Hair follicle dermal papilla cell (primary cell): ENCODE measurements around the gene ZNF322. TPM values are rescaled to one million over a fixed set of nuclear protein-coding genes. Genes with fewer than 3 reads are reported as not detected.

Experiments used
- total RNA-seq: library from RNA; depleted of rRNA; stranded (reverse); fragments of >200 nt; gene quantifications from 2 replicates; pipeline ENCODE4 v1.2.3, GENCODE V29; 2012

The ZNF322 gene, protein sequence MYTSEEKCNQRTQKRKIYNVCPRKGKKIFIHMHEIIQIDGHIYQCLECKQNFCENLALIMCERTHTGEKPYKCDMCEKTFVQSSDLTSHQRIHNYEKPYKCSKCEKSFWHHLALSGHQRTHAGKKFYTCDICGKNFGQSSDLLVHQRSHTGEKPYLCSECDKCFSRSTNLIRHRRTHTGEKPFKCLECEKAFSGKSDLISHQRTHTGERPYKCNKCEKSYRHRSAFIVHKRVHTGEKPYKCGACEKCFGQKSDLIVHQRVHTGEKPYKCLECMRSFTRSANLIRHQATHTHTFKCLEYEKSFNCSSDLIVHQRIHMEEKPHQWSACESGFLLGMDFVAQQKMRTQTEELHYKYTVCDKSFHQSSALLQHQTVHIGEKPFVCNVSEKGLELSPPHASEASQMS
- 19.5 and 21.0 TPM in 2 replicates for total RNA-seq

DNA sequence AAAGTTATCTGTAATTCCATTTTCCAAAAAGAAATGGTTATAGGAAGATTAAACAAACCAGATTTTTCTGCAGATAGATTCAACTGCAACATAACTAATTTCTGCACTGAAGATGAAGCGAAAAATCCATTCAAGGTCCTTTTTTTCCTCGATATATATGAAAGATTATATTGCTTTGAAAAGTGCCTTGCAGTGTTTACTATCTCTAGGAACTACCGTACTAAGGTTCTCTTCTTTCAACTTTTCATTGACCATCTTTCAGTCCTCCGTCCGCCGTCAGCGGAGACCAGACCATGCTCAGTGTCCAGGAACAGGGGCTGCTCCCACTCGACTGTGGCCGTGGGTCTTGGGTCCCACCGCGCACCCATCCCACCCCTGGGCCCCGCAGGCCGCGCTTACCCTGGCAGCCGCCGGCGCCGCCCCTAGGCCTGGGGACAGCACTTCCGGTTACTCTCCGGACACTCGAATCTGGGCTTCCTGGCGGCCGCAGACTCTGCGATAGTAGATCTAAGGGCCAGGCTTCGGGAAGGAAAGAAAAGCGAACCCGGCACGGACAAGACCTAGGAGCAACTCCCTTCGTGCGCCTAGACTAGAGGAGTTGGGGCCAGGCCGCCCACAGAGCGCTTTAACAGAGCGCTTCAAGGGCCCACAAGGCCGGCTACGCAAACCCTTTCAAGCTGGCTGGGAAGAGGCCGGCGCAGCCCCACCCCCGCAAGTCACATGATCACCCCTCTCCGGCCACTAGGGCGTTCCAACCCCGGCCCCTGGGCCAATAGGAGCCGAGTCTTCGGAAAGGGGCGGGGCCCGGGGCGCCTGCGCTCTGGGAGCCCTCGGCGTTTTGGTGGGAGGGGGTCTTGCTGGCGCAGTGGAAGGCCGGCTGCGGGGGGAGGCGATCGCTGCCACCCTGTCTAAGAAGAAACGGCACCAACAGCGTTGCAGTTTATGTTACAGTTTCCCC, at the start of gene ZNF322:
Gene ZNF322 (minus strand): TSS at position 705 of the 958 bp plus-strand sequence. CDS start 21,193 bp downstream, outside the sequence.

DNA sequence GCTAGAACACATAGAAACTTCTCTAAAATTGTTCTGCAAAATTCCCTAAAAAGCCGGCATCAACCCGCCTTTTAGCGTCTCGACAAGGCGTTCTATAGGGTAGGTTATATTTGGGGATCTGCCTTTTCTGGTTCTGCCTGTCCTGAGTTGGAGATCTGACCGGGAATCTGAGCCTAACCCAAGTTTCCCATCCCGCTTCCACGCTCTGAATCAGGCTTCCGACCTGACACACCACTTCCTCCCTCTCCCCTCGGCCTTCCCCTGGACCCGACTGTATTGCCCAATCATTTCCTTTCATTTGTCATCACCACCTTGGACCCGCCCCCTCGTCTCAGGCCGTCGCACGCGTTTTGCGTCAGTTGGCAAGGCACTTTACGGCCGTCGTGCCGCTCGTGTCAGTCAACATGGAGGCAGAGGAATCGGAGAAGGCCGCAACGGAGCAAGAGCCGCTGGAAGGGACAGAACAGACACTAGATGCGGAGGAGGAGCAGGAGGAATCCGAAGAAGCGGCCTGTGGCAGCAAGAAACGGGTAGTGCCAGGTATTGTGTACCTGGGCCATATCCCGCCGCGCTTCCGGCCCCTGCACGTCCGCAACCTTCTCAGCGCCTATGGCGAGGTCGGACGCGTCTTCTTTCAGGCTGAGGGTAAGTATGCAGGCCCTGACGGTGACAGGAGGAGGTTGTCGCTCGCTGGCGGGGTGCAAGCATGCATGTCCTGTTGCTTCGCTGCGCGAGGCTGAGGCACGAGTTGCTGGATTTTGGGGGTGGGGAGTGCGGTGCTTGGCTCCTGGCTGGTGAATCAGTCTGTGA, 62.8 kb downstream of the ZNF322 start, which contains the start of gene ABT1:
Gene ABT1 (plus strand): TSS at position 375 of the 810 bp plus-strand sequence. CDS start 30 bp downstream, at position 405.

Other genes starting within 250 kb of the ZNF322 start
- gene BTN3A3, start 219.2 kb downstream of the ZNF322 start, total RNA-seq = 16.7 and 18.5 TPM in 2 replicates
- 16.9 TPM in 2 replicates for gene BTN2A1, start 201.8 kb downstream of the ZNF322 start, total RNA-seq
- gene BTN1A1, start 159.4 kb downstream of the ZNF322 start, total RNA-seq = not detected in 2 replicates
- 62.9 and 72.2 TPM in 2 replicates for gene HMGN4, start 121.4 kb downstream of the ZNF322 start, total RNA-seq
- gene ABT1, start 62.8 kb downstream of the ZNF322 start, total RNA-seq = 14.6 and 16.4 TPM in 2 replicates